Neural crest cell (in vitro differentiated cells): ENCODE results near the gene LPGAT1. TPM values are rescaled to one million over a fixed set of nuclear protein-coding genes. Genes with fewer than 3 reads are reported as not detected.

Source experiments
- DNase-seq: peaks from one replicate; pipeline ENCODE4 v3.0.0; 2021; ENCODE audit warnings: low read depth, mixed read lengths, low spot score
- H3K27ac Mint-ChIP-seq: one replicate; pipeline ENCODE4 v1.8.0; 2021; ENCODE audit warnings: mild to moderate bottlenecking, mixed read lengths; ENCODE audit not compliant: unreplicated experiment
- H3K27me3 Mint-ChIP-seq: 2 replicates; pipeline ENCODE4 v1.8.0; 2021; ENCODE audit warnings: low read depth, mild to moderate bottlenecking, mixed read lengths
- H3K36me3 Mint-ChIP-seq: 2 replicates; pipeline ENCODE4 v1.8.0; 2021; ENCODE audit warnings: low read depth, mild to moderate bottlenecking, mixed read lengths
- H3K4me1 Mint-ChIP-seq: 2 replicates; pipeline ENCODE4 v1.8.0; 2021; ENCODE audit warnings: mixed read lengths
- H3K4me3 Mint-ChIP-seq: one replicate; pipeline ENCODE4 v1.8.0; 2021; ENCODE audit warnings: mild to moderate bottlenecking, mixed read lengths
- H3K9me3 Mint-ChIP-seq: 2 replicates; pipeline ENCODE4 v1.8.0; 2021; ENCODE audit warnings: mixed read lengths
- CTCF ChIP-seq: fragments of 200-600 bp; sonication (generic); conservative IDR thresholded peaks from 2 replicates; pipeline ENCODE4 v1.5.0; 2021; ENCODE audit warnings: antibody characterized with exemption, mild to moderate bottlenecking
- total RNA-seq: library from RNA; stranded (reverse); gene quantifications from 2 replicates; pipeline ENCODE4 v1.2.1, GENCODE V29; 2021

Gene LPGAT1
- total RNA-seq, 1 donor from 2014 or later = 30.3 TPM

DNA sequence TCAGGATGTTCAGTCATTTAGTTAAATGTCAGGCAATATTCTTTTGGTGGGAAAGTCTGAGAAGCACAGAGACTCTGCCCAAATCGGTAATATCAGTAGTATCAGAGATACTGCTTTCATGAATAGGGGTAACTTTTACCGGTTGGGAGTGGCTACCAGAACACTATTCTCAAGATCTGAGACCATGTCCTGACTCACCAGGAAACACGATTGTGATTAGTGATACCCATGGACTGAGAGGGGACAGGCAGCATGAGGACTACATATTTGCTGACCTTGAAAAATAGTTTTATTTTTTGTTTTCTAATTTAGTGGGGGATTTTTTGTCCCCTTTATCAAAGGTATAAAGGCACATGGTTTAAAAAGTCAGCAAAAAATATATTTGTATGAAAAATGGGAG, 79.1 kb downstream of the LPGAT1 start:
- no peak for TF ChIP-seq CTCF
- no peak for DNase-seq
- Mint-ChIP-seq H3K27me3 (no peaks in the 10 kb centered on the region), H3K4me3 (no peak overlapping the region), H3K36me3 (no peaks in the 10 kb centered on the region), H3K27ac (no peak overlapping the region), H3K9me3 (no peaks in the 10 kb centered on the region), H3K4me1 (peaks cover 4% of the 10 kb centered on the region)

DNA sequence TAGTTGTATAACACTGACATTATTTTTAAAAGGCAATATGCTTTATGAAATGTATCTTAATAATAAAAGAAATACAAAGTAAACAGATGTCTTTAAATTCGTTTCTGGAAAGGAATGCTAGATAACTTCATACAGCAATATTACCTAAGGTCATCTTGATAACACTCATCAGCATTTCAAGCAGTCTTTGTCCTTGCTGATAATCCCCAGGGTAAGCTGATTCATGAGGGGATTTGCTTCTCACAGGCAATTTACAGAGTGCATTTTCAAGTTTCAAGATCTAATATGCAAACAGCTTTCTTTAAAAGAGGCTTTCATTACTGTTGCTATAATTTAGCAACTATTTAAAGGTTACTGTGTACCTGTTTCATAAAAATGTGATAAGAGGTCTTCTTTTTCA, 80.0 kb downstream of the LPGAT1 start:
- peaks cover 4% of the 10 kb centered on the region for H3K4me1 Mint-ChIP-seq
- TF ChIP-seq CTCF = no peak
- H3K36me3 Mint-ChIP-seq = no peaks in the 10 kb centered on the region
- no peak overlapping the region for H3K4me3 Mint-ChIP-seq
- no peak overlapping the region for H3K27ac Mint-ChIP-seq
- no peak for DNase-seq
- H3K27me3 Mint-ChIP-seq = no peaks in the 10 kb centered on the region
- no peaks in the 10 kb centered on the region for H3K9me3 Mint-ChIP-seq

- Mint-ChIP-seq H3K4me1 (peaks cover 4% of the 10 kb centered on the region), H3K27ac (no peak overlapping the region), H3K27me3 (no peaks in the 10 kb centered on the region), H3K4me3 (no peak overlapping the region), H3K36me3 (no peaks in the 10 kb centered on the region), H3K9me3 (no peaks in the 10 kb centered on the region)
- TF ChIP-seq CTCF = no peak
- DNase-seq = no peak
Measured at GRCh38 chr1:211749251-211749650, 81.3 kb downstream of the LPGAT1 start.

DNA sequence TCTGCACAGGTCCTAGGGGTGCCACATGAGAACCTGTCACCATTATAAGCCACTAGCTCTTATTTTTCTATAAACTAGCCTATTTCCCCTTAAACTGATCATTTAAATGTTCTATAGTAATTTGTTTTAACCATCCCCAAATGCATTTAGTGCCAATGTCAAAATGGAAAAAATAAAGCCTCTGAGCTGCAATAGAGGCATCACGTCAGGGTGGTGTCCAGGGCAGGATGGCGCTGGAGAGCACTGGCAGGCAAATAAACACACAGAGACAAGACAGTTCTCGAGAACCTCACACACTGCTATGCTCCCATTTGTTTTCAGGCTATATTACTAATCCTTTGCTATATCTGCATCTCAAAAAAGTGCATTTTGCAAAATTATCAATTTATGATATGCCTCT, 81.8 kb downstream of the LPGAT1 start:
- Mint-ChIP-seq H3K4me1 (peaks cover 4% of the 10 kb centered on the region), H3K4me3 (no peak overlapping the region), H3K9me3 (no peaks in the 10 kb centered on the region), H3K27ac (no peak overlapping the region), H3K36me3 (no peaks in the 10 kb centered on the region), H3K27me3 (no peaks in the 10 kb centered on the region)
- DNase-seq = no peak
- TF ChIP-seq CTCF = no peak

DNA sequence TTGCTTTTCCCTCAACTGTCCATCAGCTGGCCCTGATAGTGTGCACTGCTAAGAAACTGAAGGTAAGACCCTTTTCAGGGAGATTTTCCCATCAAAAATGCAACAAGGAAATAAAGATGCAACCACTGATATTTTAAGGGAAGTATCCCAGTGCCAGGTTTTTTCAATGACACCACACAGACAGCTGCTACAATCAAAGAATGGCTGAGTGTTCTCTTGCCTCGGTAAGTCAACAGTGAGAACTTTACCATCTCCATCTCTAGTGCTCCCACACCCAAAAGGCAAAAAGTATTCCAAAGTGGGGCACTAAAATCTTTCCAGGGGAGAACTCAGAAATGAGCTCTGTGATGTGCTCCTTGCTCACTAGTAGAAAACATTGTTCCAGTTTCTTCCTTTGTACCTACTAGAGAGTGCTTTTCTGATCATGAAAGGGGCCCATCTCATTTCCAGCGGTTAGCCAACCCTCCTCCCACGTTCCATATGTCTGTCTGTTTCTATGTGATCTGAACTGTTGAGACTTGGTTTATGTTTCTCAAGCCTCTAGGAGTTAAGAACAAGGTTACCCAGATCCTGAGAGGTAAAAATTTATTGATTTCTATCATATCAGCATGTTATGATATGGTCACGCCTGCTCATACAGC, 87.6 kb downstream of the LPGAT1 start:
- no peak for TF ChIP-seq CTCF
- Mint-ChIP-seq H3K9me3 (no peaks in the 10 kb centered on the region), H3K36me3 (no peaks in the 10 kb centered on the region), H3K27me3 (no peaks in the 10 kb centered on the region), H3K27ac (no peak overlapping the region), H3K4me3 (no peak overlapping the region), H3K4me1 (peaks cover 22% of the 10 kb centered on the region)
- no peak for DNase-seq
